HCT116 (cell line): Measurements from ENCODE around the gene ETV7.

Experiments
- CBX3 ChIP-seq: IDR thresholded peaks from 2 replicates; pipeline ENCODE4 v1.6.1; 2012; ENCODE audit warnings: low read depth
- CTCF ChIP-seq, 3 experiments: fragments of 200-600 bp in 1 of 3; sonication (generic) in 1 of 3; IDR thresholded peaks in 2 of 3; conservative IDR thresholded peaks in 1 of 3; 2 replicates each; pipeline ENCODE4 v1.5.1; 2012 to 2017; ENCODE audit warnings: low read depth in 2 of 3, low read length in 2 of 3, antibody characterized with exemption in 1 of 3, borderline replicate concordance in 1 of 3, control low read depth in 1 of 3, mild to moderate bottlenecking in 1 of 3, mixed read lengths in 1 of 3, mixed run types in 1 of 3, moderate library complexity in 1 of 3; ENCODE audit not compliant: insufficient read depth in 1 of 3
- EZH2 ChIP-seq: fragments of 200-600 bp; sonication (generic); IDR thresholded peaks from 2 replicates; pipeline ENCODE4 v1.6.1; 2017; ENCODE audit warnings: antibody characterized with exemption, mixed run types
- MAX ChIP-seq: IDR thresholded peaks from 2 replicates; pipeline ENCODE4 v1.6.1; 2012
- RAD21 ChIP-seq: IDR thresholded peaks from 2 replicates; pipeline ENCODE4 v1.6.1; 2012; ENCODE audit warnings: low read depth, mild to moderate bottlenecking
- ZFX ChIP-seq: fragments of 450-650 bp; IDR thresholded peaks from 2 replicates; pipeline ENCODE4 v1.6.1; 2017
- ZNF274 ChIP-seq: fragments of 200-500 bp; sonication (Bioruptor generic); IDR thresholded peaks from 2 replicates; pipeline ENCODE4 v1.6.1; 2014; ENCODE audit warnings: mild to moderate bottlenecking, low read depth, low read length, inconsistent platforms

GRCh38 chr6:36340618-36341454 lies 46.6 kb downstream of the ETV7 start:
- TF ChIP-seq CTCF (IDR thresholded peaks at IDR 0.05 in 2 of 3, conservative IDR thresholded peaks at IDR 0.05 in 1 of 3; ENCODE audit: borderline replicate concordance in 1 of 3, insufficient read depth in 1 of 3, low read depth in 2 of 3, low read length in 2 of 3): peak; percentile 67 to 99 (median 96)
- TF ChIP-seq CBX3: peak; percentile 76; the same call in 1 of the 2 replicates
- no peak for TF ChIP-seq ZFX
- peak; percentile 80 for TF ChIP-seq MAX
- no peak for TF ChIP-seq EZH2
- peak; percentile 62 for TF ChIP-seq RAD21
- TF ChIP-seq ZNF274: no peak
